GM12801 (cell line): ENCODE results near the gene IL1RAPL2.

ENCODE experiments used
- CTCF ChIP-seq: IDR thresholded peaks from one replicate; pipeline ENCODE4 v1.5.1; 2011; ENCODE audit warnings: control low read depth; ENCODE audit not compliant: insufficient read length; ENCODE audit errors: extremely low read depth

The IL1RAPL2 gene

DNA sequence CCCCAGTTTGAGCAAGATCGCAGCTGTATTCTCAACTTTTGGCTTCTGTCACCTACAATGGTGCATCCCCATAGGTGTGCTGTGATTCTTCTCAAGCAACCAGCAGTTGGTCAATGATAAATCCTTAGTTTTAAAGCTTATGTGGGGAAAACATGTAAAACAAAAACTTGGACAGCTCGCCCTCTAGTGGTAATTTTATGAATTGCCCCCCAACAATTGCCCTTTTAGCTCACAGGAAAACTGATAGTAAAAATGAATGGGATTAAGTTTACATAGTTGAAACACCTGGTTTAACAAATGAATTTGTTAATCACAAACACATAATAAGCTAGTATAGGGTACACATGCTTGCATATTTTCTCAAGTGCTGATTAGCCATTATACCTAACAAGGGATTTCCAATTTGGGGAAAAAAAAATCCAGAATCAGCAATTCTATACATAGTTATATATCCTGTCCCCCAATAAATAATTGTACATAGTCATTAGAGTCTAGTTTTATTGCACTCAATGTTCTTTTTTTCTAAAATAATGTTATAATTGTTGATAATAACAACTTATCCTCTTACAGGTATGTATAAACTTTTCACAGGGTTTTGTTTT is 624.4 kb downstream of the IL1RAPL2 start:
- no peak for TF ChIP-seq CTCF

DNA sequence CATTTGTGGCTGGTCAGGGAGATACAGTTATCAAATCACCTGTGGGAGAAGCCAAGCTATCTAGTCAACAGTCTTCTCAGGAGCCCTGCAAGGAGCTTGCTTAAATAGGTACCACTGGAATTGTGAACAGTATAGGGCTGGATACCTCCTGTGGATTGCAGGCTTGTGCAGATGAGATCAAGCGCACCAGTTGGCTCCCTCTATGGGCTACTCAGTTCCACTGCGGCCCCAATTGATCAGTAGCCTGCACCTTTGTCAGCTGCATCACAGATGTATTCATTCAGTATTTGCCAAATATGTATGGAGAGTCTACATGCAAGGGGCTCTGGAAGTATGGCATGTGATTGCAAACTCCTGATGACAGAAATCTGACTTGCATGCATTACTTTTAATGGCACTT is 625.9 kb downstream of the IL1RAPL2 start:
- TF ChIP-seq CTCF, result no peak

GRCh38 chrX:105209406-105209805 is 643.4 kb downstream of the IL1RAPL2 start:
- no peak for TF ChIP-seq CTCF

- no peak for TF ChIP-seq CTCF
Measured at GRCh38 chrX:105210258-105210657, 644.3 kb downstream of the IL1RAPL2 start.

DNA sequence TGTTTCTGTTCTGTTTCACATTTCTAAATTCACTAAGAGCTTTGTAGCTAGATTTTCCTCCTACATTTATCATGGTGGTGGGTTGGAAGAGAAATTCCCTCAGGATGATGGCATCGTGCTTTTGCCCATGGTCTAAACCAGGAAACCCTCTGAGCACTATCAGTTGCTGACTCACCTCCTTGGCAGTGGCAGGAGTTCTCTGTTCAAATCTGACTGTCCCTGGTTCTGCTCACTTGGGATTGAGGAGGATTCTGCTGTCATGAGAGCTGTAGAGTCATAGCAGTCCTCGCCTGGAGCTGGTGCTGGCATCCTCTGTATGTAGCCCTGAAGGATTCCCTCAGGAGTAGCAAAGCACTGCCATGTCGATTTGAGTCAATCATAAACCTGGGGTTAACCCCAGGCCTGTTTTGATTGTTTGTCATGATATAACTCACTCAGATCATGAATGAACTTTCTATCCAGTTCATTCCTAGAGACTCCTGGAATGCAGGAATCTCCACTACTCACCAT is 645.1 kb downstream of the IL1RAPL2 start:
- TF ChIP-seq CTCF, result no peak

- no peak for TF ChIP-seq CTCF
Measured at GRCh38 chrX:105219454-105220401, 653.7 kb downstream of the IL1RAPL2 start.

GRCh38 chrX:105220636-105221035 is 654.6 kb downstream of the IL1RAPL2 start, which contains the start of gene TEX13A:
Gene TEX13A, minus strand, starts transcription at chrX:105220694. Its CDS starts 297 bp downstream, at chrX:105220397.
- TF ChIP-seq CTCF, result no peak
